H9 (cell line): ENCODE measurements around the gene RFPL3. TPM values are rescaled to one million over a fixed set of nuclear protein-coding genes. Genes with fewer than 3 reads are reported as not detected.
A peak's percentile ranks its signal among the peaks of the same experiment; 100 is the strongest.

ENCODE experiments used
- DNase-seq: peaks from one replicate; pipeline ENCODE4 v3.0.0-alpha.2; 2017
- H2AFZ ChIP-seq: one replicate; pipeline ENCODE4 v1.6.1; 2013; ENCODE audit warnings: mild to moderate bottlenecking, low read length, control low read depth, moderate library complexity
- H2AK5ac ChIP-seq: 2 replicates; pipeline ENCODE4 v1.6.1; 2013; ENCODE audit warnings: low read length, control low read depth, mixed read lengths; ENCODE audit not compliant: insufficient read length
- H2BK120ac ChIP-seq: one replicate; pipeline ENCODE4 v1.6.1; 2013; ENCODE audit warnings: low read depth, mild to moderate bottlenecking, low read length, control low read depth, inconsistent platforms; ENCODE audit not compliant: poor library complexity, severe bottlenecking
- H2BK12ac ChIP-seq: 2 replicates; pipeline ENCODE4 v1.6.1; 2013; ENCODE audit warnings: low read length, control low read depth, mixed read lengths, low read depth; ENCODE audit not compliant: insufficient read length
- H2BK15ac ChIP-seq: 2 replicates; pipeline ENCODE4 v1.6.1; 2013; ENCODE audit warnings: low read depth, low read length, control low read depth
- H2BK20ac ChIP-seq: one replicate; pipeline ENCODE4 v1.6.1; 2013; ENCODE audit warnings: low read depth, mild to moderate bottlenecking, low read length, control low read depth, inconsistent platforms; ENCODE audit not compliant: poor library complexity, severe bottlenecking
- H2BK5ac ChIP-seq: 2 replicates; pipeline ENCODE4 v1.6.1; 2013; ENCODE audit warnings: low read length, control low read depth, mixed read lengths; ENCODE audit not compliant: insufficient read length
- H3K14ac ChIP-seq: 2 replicates; pipeline ENCODE4 v1.6.1; 2013; ENCODE audit warnings: low read length, control low read depth; ENCODE audit not compliant: insufficient read depth
- H3K18ac ChIP-seq: 2 replicates; pipeline ENCODE4 v1.6.1; 2013; ENCODE audit warnings: low read depth, mild to moderate bottlenecking, mixed read lengths, low read length, control low read depth; ENCODE audit not compliant: insufficient read length
- H3K23ac ChIP-seq: 2 replicates; pipeline ENCODE4 v1.6.1; 2013; ENCODE audit warnings: low read length, control low read depth, mixed read lengths, low read depth; ENCODE audit not compliant: insufficient read length
- H3K23me2 ChIP-seq: 2 replicates; pipeline ENCODE4 v1.6.1; 2013; ENCODE audit warnings: low read depth, mild to moderate bottlenecking, mixed read lengths, low read length, control low read depth; ENCODE audit not compliant: insufficient read length, poor library complexity, severe bottlenecking
- H3K27ac ChIP-seq: 2 replicates; pipeline ENCODE4 v1.5.1; 2013; ENCODE audit warnings: low read length, control low read depth, mixed read lengths, low read depth; ENCODE audit not compliant: insufficient read length
- H3K27me3 ChIP-seq: 2 replicates; pipeline ENCODE4 v1.6.1; 2013; ENCODE audit warnings: low read length, control low read depth, inconsistent platforms; ENCODE audit not compliant: insufficient read depth
- H3K4ac ChIP-seq: 2 replicates; pipeline ENCODE4 v1.6.1; 2013; ENCODE audit warnings: low read depth, mild to moderate bottlenecking, control low read depth, inconsistent platforms, low read length, moderate library complexity
- H3K4me1 ChIP-seq: 2 replicates; pipeline ENCODE4 v1.6.1; 2013; ENCODE audit warnings: low read length, control low read depth, inconsistent platforms; ENCODE audit not compliant: insufficient read depth
- H3K4me2 ChIP-seq: 2 replicates; pipeline ENCODE4 v1.6.1; 2013; ENCODE audit warnings: low read length, control low read depth, mixed read lengths; ENCODE audit not compliant: insufficient read length, insufficient read depth
- H3K56ac ChIP-seq: 2 replicates; pipeline ENCODE4 v1.6.1; 2013; ENCODE audit warnings: low read depth, mild to moderate bottlenecking, mixed read lengths, low read length, control low read depth; ENCODE audit not compliant: insufficient read length
- H3K79me1 ChIP-seq: 2 replicates; pipeline ENCODE4 v1.6.1; 2013; ENCODE audit warnings: low read depth, mild to moderate bottlenecking, moderate library complexity, low read length, control low read depth, inconsistent platforms; ENCODE audit not compliant: insufficient read depth, poor library complexity, severe bottlenecking
- H3K79me2 ChIP-seq: 2 replicates; pipeline ENCODE4 v1.6.1; 2013; ENCODE audit warnings: low read length, control low read depth, inconsistent platforms; ENCODE audit not compliant: insufficient read depth
- H3K9ac ChIP-seq: 2 replicates; pipeline ENCODE4 v1.6.1; 2013; ENCODE audit warnings: low read length, control low read depth, mixed read lengths; ENCODE audit not compliant: insufficient read length; ENCODE audit errors: extremely low read depth
- H3K9me3 ChIP-seq: one replicate; pipeline ENCODE4 v1.6.1; 2013; ENCODE audit warnings: low read depth, low read length, inconsistent platforms; ENCODE audit not compliant: control insufficient read depth
- H3T11ph ChIP-seq: one replicate; pipeline ENCODE4 v1.6.1; 2013; ENCODE audit warnings: mild to moderate bottlenecking, low read length, control low read depth, inconsistent platforms
- H4K20me1 ChIP-seq: one replicate; pipeline ENCODE4 v1.6.1; 2013; ENCODE audit not compliant: control insufficient read depth, insufficient read length, insufficient read depth
- H4K5ac ChIP-seq: 2 replicates; pipeline ENCODE4 v1.6.1; 2013; ENCODE audit warnings: low read depth, mild to moderate bottlenecking, mixed read lengths, low read length, control low read depth; ENCODE audit not compliant: insufficient read length
- H4K8ac ChIP-seq: replicated peaks from 2 replicates; pipeline ENCODE4 v1.6.1; 2013; ENCODE audit warnings: low read length, control low read depth, mixed read lengths, low read depth; ENCODE audit not compliant: insufficient read length
- H4K91ac ChIP-seq: 2 replicates; pipeline ENCODE4 v1.6.1; 2013; ENCODE audit warnings: low read depth, mild to moderate bottlenecking, moderate library complexity, mixed read lengths, low read length, control low read depth; ENCODE audit not compliant: insufficient read length
- H3K27ac Mint-ChIP-seq, 3 experiments: 2 replicates in 2 of 3; 3 replicates in 1 of 3; pipeline ENCODE4 v1.8.0; 2020 to 2021; ENCODE audit warnings: mixed read lengths in 3 of 3, mild to moderate bottlenecking in 1 of 3, moderate library complexity in 1 of 3
- H3K27me3 Mint-ChIP-seq: 2 replicates; pipeline ENCODE4 v1.8.0; 2021; ENCODE audit warnings: low read depth, mild to moderate bottlenecking, moderate library complexity, mixed read lengths
- H3K36me3 Mint-ChIP-seq, 3 experiments: 2 replicates in 2 of 3; 3 replicates in 1 of 3; pipeline ENCODE4 v1.8.0; 2020 to 2021; ENCODE audit warnings: low read depth in 3 of 3, mixed read lengths in 3 of 3; ENCODE audit not compliant: insufficient read depth in 1 of 3
- H3K4me1 Mint-ChIP-seq, 2 experiments: 2 replicates each; pipeline ENCODE4 v1.8.0; 2020; ENCODE audit warnings: mixed read lengths in 2 of 2
- H3K4me3 Mint-ChIP-seq, 2 experiments: 2 replicates in 1 of 2; 3 replicates in 1 of 2; pipeline ENCODE4 v1.8.0; 2020 to 2021; ENCODE audit warnings: mild to moderate bottlenecking in 2 of 2, mixed read lengths in 2 of 2, moderate library complexity in 1 of 2
- H3K9me3 Mint-ChIP-seq, 2 experiments: 2 replicates in 1 of 2; 3 replicates in 1 of 2; pipeline ENCODE4 v1.8.0; 2020; ENCODE audit warnings: mild to moderate bottlenecking in 2 of 2, mixed read lengths in 2 of 2, moderate library complexity in 1 of 2
- CTCF ChIP-seq: fragments of 200-600 bp; sonication (generic); conservative IDR thresholded peaks from 3 replicates; pipeline ENCODE4 v1.8.0; 2021; ENCODE audit warnings: antibody characterized with exemption, mild to moderate bottlenecking
- WGBS: extraction: QIAGEN DNeasy Blood & Tissue Kit; methylation state at CpG from one replicate; pipeline ENCODE4 v1.1.7; 2013; ENCODE audit warnings: missing lambda C conversion rate, low lambda C conversion rate, mixed read lengths; ENCODE audit not compliant: insufficient read length; ENCODE audit errors: extremely low coverage; 5-methylcytosine and 5-hydroxymethylcytosine counted together
- total RNA-seq: library from RNA; stranded (reverse); gene quantifications from 2 replicates; pipeline ENCODE4 v1.2.1, GENCODE V29; 2021

The RFPL3 gene
- total RNA-seq, 1 experiment from 2014 or later = not detected

- peak overlapping the region in 1 of 2 experiments; percentile 0; a peak in 2 of 5 replicates for H3K4me3 Mint-ChIP-seq
- peak; percentile 21 for DNase-seq
- no CpG with 5 or more reads among the region's 13 CpGs for WGBS
Observed at GRCh38 chr22:32333769-32334659, 23.7 kb upstream of the RFPL3 start.

More at GRCh38 chr22:32333769-32334659, 23.7 kb upstream of the RFPL3 start:
- H3K14ac ChIP-seq = no peak overlapping the region; the same call in 1 of the 2 replicates
- H4K91ac ChIP-seq = no peak overlapping the region
- no peaks in the 10 kb centered on the region for H4K20me1 ChIP-seq
- no peaks in the 10 kb centered on the region for H3K9me3 ChIP-seq
- H3K23me2 ChIP-seq = no peaks in the 10 kb centered on the region
- Mint-ChIP-seq H3K36me3 (no peaks in the 10 kb centered on the region; a peak in 1 of 7 replicates), H3K9me3 (peaks cover 0 to 2% of the 10 kb centered on the region in 2 experiments; a peak in 1 of 5 replicates), H3K4me1 (peaks cover 26 to 47% of the 10 kb centered on the region in 2 experiments), H3K27me3 (peaks cover 17% of the 10 kb centered on the region), H3K27ac (peak overlapping the region in 2 of 3 experiments; percentile 24 to 41; a peak in 4 of 7 replicates)
- no peak overlapping the region for H2AFZ ChIP-seq
- H3K27ac ChIP-seq = no peak overlapping the region
- no peak overlapping the region for H3K18ac ChIP-seq
- H2BK120ac ChIP-seq = no peak overlapping the region
- H4K8ac ChIP-seq = no peak overlapping the region
- H3K4me1 ChIP-seq = no peaks in the 10 kb centered on the region
- no peaks in the 10 kb centered on the region for H3K79me2 ChIP-seq
- H2BK12ac ChIP-seq = no peak overlapping the region
- H3K9ac ChIP-seq = no peak overlapping the region
- H3T11ph ChIP-seq = no peak overlapping the region
- no peak overlapping the region for H3K23ac ChIP-seq
- H3K4ac ChIP-seq = no peak overlapping the region
- no peak for TF ChIP-seq CTCF
- no peak overlapping the region for H3K4me2 ChIP-seq
- H3K79me1 ChIP-seq = no peaks in the 10 kb centered on the region
- H2AK5ac ChIP-seq = no peak overlapping the region
- H2BK15ac ChIP-seq = no peak overlapping the region
- H4K5ac ChIP-seq = no peak overlapping the region
- no peak overlapping the region for H2BK20ac ChIP-seq
- no peak overlapping the region for H3K56ac ChIP-seq
- H3K27me3 ChIP-seq = no peaks in the 10 kb centered on the region
- no peak overlapping the region for H2BK5ac ChIP-seq
